ENCODE measurements around the gene PPM1K. TPM values are rescaled to one million over a fixed set of nuclear protein-coding genes. Genes with fewer than 3 reads are reported as not detected.

The PPM1K gene
- polyA plus RNA-seq, 1 donor = 20.0 TPM

DNA sequence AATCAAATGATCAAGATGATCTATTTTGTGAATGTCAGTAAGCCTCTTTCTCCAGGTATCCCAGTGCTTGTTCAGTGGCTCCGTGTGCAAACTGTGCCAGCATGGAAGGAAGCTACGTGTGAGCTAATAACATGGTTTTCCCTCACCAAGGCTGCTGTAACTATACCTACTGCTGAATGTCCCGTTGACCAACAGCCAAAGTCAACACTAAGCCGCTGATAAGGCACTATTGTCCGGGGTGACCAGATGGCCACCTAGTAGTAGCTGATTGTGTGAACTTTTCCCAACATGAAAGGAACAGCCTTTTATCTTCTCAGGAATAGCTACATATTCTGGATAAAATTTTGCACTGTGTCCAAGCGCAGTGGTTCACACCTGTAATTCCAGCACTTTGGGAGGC lies 68.0 kb downstream of the PPM1K start:
- DNase-seq = no peak

- no peak for DNase-seq
Measured at GRCh38 chr4:88215351-88215750, 69.0 kb downstream of the PPM1K start.

GRCh38 chr4:88212253-88212561 lies 72.2 kb downstream of the PPM1K start:
- no peak for DNase-seq

- DNase-seq = peak; percentile 56
Measured at GRCh38 chr4:88211473-88212252, 72.7 kb downstream of the PPM1K start.

GRCh38 chr4:88208156-88208555 lies 76.2 kb downstream of the PPM1K start:
- DNase-seq = no peak

Other genes with a start within 250 kb of the PPM1K start
- 3.0 TPM for gene ABCG2, start 125.9 kb downstream of the PPM1K start, polyA plus RNA-seq (ENCODE audit: insufficient read length)
- 1.7 TPM for gene HERC6, start 94.3 kb upstream of the PPM1K start, polyA plus RNA-seq (ENCODE audit: insufficient read length)
- 2.3 TPM for gene HERC5, start 172.6 kb upstream of the PPM1K start, polyA plus RNA-seq (ENCODE audit: insufficient read length)
- 59.0 TPM for gene PYURF, start 239.2 kb upstream of the PPM1K start, polyA plus RNA-seq (ENCODE audit: insufficient read length)

All from hindlimb muscle (tissue), 1 donor.